Measurements from ENCODE around the gene ETDA.
"Not testable (repeated sequence)": the region's sequence is repeated elsewhere in the genome, so short reads cannot be mapped to it uniquely, and the experiment has no call there.

Gene ETDA

GRCh38 chrX:135252011-135252518 lies at the start of gene ETDA:
Gene ETDA (plus strand): TSS chrX:135252061. CDS start chrX:135253277, 1,216 bp downstream.
- DNase-seq: not testable (repeated sequence)

GRCh38 chrX:135206427-135206826 lies 45.4 kb upstream of the ETDA start:
- not testable (repeated sequence) for DNase-seq

GRCh38 chrX:135213200-135213844 lies 38.5 kb upstream of the ETDA start:
- no peak for DNase-seq

- DNase-seq: not testable (repeated sequence)
Measured at GRCh38 chrX:135245989-135246388, 5.9 kb upstream of the ETDA start.

- not testable (repeated sequence) for DNase-seq
Measured at GRCh38 chrX:135256087-135256684, 4.3 kb downstream of the ETDA start.

GRCh38 chrX:135256923-135257322 lies 5.1 kb downstream of the ETDA start:
- no peak for DNase-seq

- DNase-seq: no peak
Measured at GRCh38 chrX:135257469-135257868, 5.6 kb downstream of the ETDA start.

- not testable (repeated sequence) for DNase-seq
Measured at GRCh38 chrX:135260976-135261375, 9.1 kb downstream of the ETDA start.

GRCh38 chrX:135263376-135263775 lies 11.5 kb downstream of the ETDA start:
- not testable (repeated sequence) for DNase-seq

GRCh38 chrX:135264206-135264605 lies 12.3 kb downstream of the ETDA start:
- DNase-seq: no peak

- no peak for DNase-seq
Measured at GRCh38 chrX:135273162-135273561, 21.3 kb downstream of the ETDA start.

GRCh38 chrX:135275973-135276372 lies 24.1 kb downstream of the ETDA start:
- no peak for DNase-seq

- DNase-seq: no peak
Measured at GRCh38 chrX:135287266-135287823, 35.5 kb downstream of the ETDA start.

- no peak for DNase-seq
Measured at GRCh38 chrX:135295238-135295943, 43.5 kb downstream of the ETDA start.

- DNase-seq: no peak
Measured at GRCh38 chrX:135295944-135296305, 44.1 kb downstream of the ETDA start.

- no peak for DNase-seq
Measured at GRCh38 chrX:135302269-135302873, 50.5 kb downstream of the ETDA start.

Measured in NCI-H446 treated with DMSO at 0.1 percent for 48 hours (cell line).